Keratinocyte (primary cell): ENCODE results near the gene TRIL. TPM values are rescaled to one million over a fixed set of nuclear protein-coding genes. Genes with fewer than 3 reads are reported as not detected.

Source experiments
- DNase-seq: peaks from one replicate; pipeline ENCODE4 v3.0.0-alpha.2; 2011; ENCODE audit warnings: low read depth, missing footprints, low spot score
- FAIRE-seq: peaks from 2 replicates; lab custom pipeline; 2011; peaks lifted over from hg19 to GRCh38; lab: Jason Lieb, UNC
- H2AFZ ChIP-seq: 2 replicates; pipeline ENCODE4 v1.6.0; 2012; ENCODE audit warnings: low read length, control low read depth, inconsistent platforms; ENCODE audit not compliant: control insufficient read depth
- H3K27ac ChIP-seq: 2 replicates; pipeline ENCODE4 v1.5.1; 2011; ENCODE audit warnings: low read length; ENCODE audit not compliant: control insufficient read depth, insufficient read depth
- H3K27me3 ChIP-seq: 3 replicates; pipeline ENCODE4 v1.6.0; 2011; ENCODE audit warnings: low read length; ENCODE audit not compliant: control insufficient read depth, insufficient read depth; ENCODE audit errors: extremely low read depth
- H3K36me3 ChIP-seq, 2 experiments: 2 replicates in 1 of 2; 3 replicates in 1 of 2; pipeline ENCODE4 v1.5.1; 2011; ENCODE audit warnings: low read length in 2 of 2, mild to moderate bottlenecking in 1 of 2; ENCODE audit not compliant: control insufficient read depth in 2 of 2, insufficient read depth in 2 of 2; ENCODE audit errors: extremely low read depth in 1 of 2
- H3K4me1 ChIP-seq: 3 replicates; pipeline ENCODE4 v1.5.1; 2011; ENCODE audit warnings: low read length; ENCODE audit not compliant: control insufficient read depth, insufficient read depth; ENCODE audit errors: extremely low read depth
- H3K4me2 ChIP-seq: 3 replicates; pipeline ENCODE4 v1.6.0; 2011; ENCODE audit warnings: low read depth, low read length; ENCODE audit not compliant: control insufficient read depth, insufficient read depth; ENCODE audit errors: extremely low read depth
- H3K4me3 ChIP-seq, 3 experiments: fragments of 200-600 bp in 1 of 3; sonication (generic) in 1 of 3; 2 replicates in 2 of 3; 3 replicates in 1 of 3; pipeline ENCODE4 v1.5.1; 2011 to 2016; ENCODE audit warnings: low read length in 3 of 3, mild to moderate bottlenecking in 3 of 3, control low read depth in 2 of 3, inconsistent platforms in 1 of 3, low read depth in 1 of 3, mixed read lengths in 1 of 3, mixed run types in 1 of 3, moderate library complexity in 1 of 3; ENCODE audit not compliant: control insufficient read depth in 2 of 3, insufficient read depth in 2 of 3; ENCODE audit errors: extremely low read depth in 1 of 3
- H3K79me2 ChIP-seq: 2 replicates; pipeline ENCODE4 v1.6.0; 2012; ENCODE audit warnings: low read length; ENCODE audit not compliant: control insufficient read depth, insufficient read depth
- H3K9ac ChIP-seq: 3 replicates; pipeline ENCODE4 v1.6.0; 2011; ENCODE audit warnings: low read length; ENCODE audit not compliant: control insufficient read depth, insufficient read depth; ENCODE audit errors: extremely low read depth
- H3K9me1 ChIP-seq: 3 replicates; pipeline ENCODE4 v1.6.0; 2011; ENCODE audit warnings: low read length; ENCODE audit not compliant: control insufficient read depth, insufficient read depth; ENCODE audit errors: extremely low read depth
- H3K9me3 ChIP-seq: 2 replicates; pipeline ENCODE4 v1.5.1; 2012; ENCODE audit warnings: low read depth, low read length; ENCODE audit not compliant: control insufficient read depth
- H4K20me1 ChIP-seq: 3 replicates; pipeline ENCODE4 v1.6.0; 2011; ENCODE audit warnings: low read length; ENCODE audit not compliant: control insufficient read depth, insufficient read depth; ENCODE audit errors: extremely low read depth
- CTCF ChIP-seq, 3 experiments: IDR thresholded peaks in 1 of 3; conservative IDR thresholded peaks in 1 of 3; optimal IDR thresholded peaks in 1 of 3; 2 replicates in 2 of 3; 3 replicates in 1 of 3; pipeline versions ENCODE3 to v1.5.1; 2011; ENCODE audit warnings: low read length in 3 of 3, mild to moderate bottlenecking in 3 of 3, moderate library complexity in 2 of 3, control low read depth in 1 of 3, inconsistent platforms in 1 of 3; ENCODE audit not compliant: insufficient read depth in 2 of 3; ENCODE audit errors: extremely low read depth in 1 of 3
- EZH2 ChIP-seq: IDR thresholded peaks from one replicate; pipeline ENCODE4 v1.6.1; 2012; ENCODE audit warnings: inconsistent platforms, mild to moderate bottlenecking, low read length, moderate library complexity
- dilution Hi-C: fragments of 300-500 bp; cut with MboI; formaldehyde crosslinking; loops from one replicate; pipeline ENCODE4 v1.7.0; 2020; ENCODE audit warnings: low sequenced_read_pairs; ENCODE audit not compliant: extremely low pct_ligation_motif_present
- polyA plus RNA-seq, 5 experiments: library from polyadenylated mRNA; depleted of rRNA in 3 of 5; stranded (reverse) in 3 of 5; stranded (forward) in 1 of 5; unstranded in 1 of 5; fragments of >200 nt; gene quantifications; 1 replicate in 1 of 5; 2 replicates in 3 of 5; 3 replicates in 1 of 5; pipeline versions ENCODE4 v1.2.1 to v1.2.3, GENCODE V29; 2011 to 2012; ENCODE audit warnings: missing spikeins in 2 of 5, low read depth in 1 of 5, low replicate concordance in 1 of 5

Gene TRIL
- polyA plus RNA-seq, 1 donor (not counting 4 experiments of a cell fraction or from before 2014, with no cell fraction given): 0.03 TPM

GRCh38 chr7:28954946-28955345 lies 3.2 kb downstream of the TRIL start:
- TF ChIP-seq EZH2 (no peak), CTCF (optimal IDR thresholded peaks at IDR 0.05 in 1 of 3, IDR thresholded peaks at IDR 0.05 in 1 of 3, conservative IDR thresholded peaks at IDR 0.05 in 1 of 3; ENCODE audit: extremely low read depth in 1 of 3, insufficient read depth in 2 of 3, low read length in 3 of 3) (no peak)
- no peak overlapping the region for H3K4me2 ChIP-seq
- no peak overlapping the region for H3K9ac ChIP-seq
- FAIRE-seq (no peak), DNase-seq (no peak)
- no peak overlapping the region for H3K4me3 ChIP-seq
- no peaks in the 10 kb centered on the region for H3K79me2 ChIP-seq
- H3K27me3 ChIP-seq: peaks cover 38% of the 10 kb centered on the region
- no peak overlapping the region for H2AFZ ChIP-seq
- dilution Hi-C loops: no loop called here
- H3K36me3 ChIP-seq: no peaks in the 10 kb centered on the region
- H3K9me1 ChIP-seq: no peaks in the 10 kb centered on the region
- no peaks in the 10 kb centered on the region for H3K9me3 ChIP-seq
- peaks cover 21% of the 10 kb centered on the region for H3K4me1 ChIP-seq
- no peaks in the 10 kb centered on the region for H4K20me1 ChIP-seq
- no peak overlapping the region for H3K27ac ChIP-seq

DNA sequence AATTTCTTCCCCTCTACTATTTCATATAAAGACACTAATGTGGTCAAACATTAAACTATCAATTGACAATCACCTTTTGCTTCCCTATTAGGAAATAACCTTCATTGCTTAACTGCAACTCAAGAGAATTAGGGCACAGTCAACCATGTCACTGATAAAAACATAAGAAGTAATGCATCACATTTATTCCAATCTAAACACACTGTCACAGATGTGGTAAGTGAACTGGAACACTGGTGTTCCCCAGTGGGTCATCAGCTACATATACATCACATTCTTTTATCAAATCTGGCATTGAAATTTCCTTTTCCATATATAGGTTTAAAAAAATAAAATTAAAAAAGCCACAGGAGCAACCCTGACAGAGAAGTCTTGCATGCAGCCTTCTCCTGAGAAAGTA lies 3.7 kb downstream of the TRIL start:
- no peak for FAIRE-seq
- Histone ChIP-seq H3K4me3 (no peak overlapping the region), H3K4me1 (peaks cover 26% of the 10 kb centered on the region), H3K9ac (no peak overlapping the region), H4K20me1 (no peaks in the 10 kb centered on the region), H3K4me2 (no peak overlapping the region), H3K36me3 (no peaks in the 10 kb centered on the region), H3K9me3 (no peaks in the 10 kb centered on the region), H3K79me2 (no peaks in the 10 kb centered on the region), H3K9me1 (no peaks in the 10 kb centered on the region), H3K27ac (no peak overlapping the region), H2AFZ (no peak overlapping the region), H3K27me3 (peaks cover 38% of the 10 kb centered on the region)
- dilution Hi-C loops: no loop called here
- TF ChIP-seq CTCF (optimal IDR thresholded peaks at IDR 0.05 in 1 of 3, IDR thresholded peaks at IDR 0.05 in 1 of 3, conservative IDR thresholded peaks at IDR 0.05 in 1 of 3; ENCODE audit: extremely low read depth in 1 of 3, insufficient read depth in 2 of 3, low read length in 3 of 3): no peak
- TF ChIP-seq EZH2: no peak
- DNase-seq: no peak
